ENCODE results near the gene EIF4B.
A peak's percentile ranks its signal among the peaks of the same experiment; 100 is the strongest.

GRCh38 chr12:53005986-53006809 is at the start of gene EIF4B:
- TF ChIP-seq MAX (IDR thresholded peaks at IDR 0.05), result peak; percentile 97
- peak; percentile 87 for TF ChIP-seq POLR2AphosphoS5 (IDR thresholded peaks at IDR 0.05; ENCODE audit: low read depth, low read length)
- TF ChIP-seq CEBPB (IDR thresholded peaks at IDR 0.05; ENCODE audit: low read depth), result no peak
- no peak for TF ChIP-seq TCF7L2 (IDR thresholded peaks at IDR 0.05; ENCODE audit: borderline replicate concordance, extremely low read depth, insufficient read depth, insufficient read length)
- TF ChIP-seq CTCF (IDR thresholded peaks at IDR 0.05 in 2 of 3, conservative IDR thresholded peaks at IDR 0.05 in 1 of 3; ENCODE audit: borderline replicate concordance in 1 of 3, insufficient read depth in 1 of 3, low read depth in 2 of 3, low read length in 2 of 3), result no peak
- peak; percentile 88 for TF ChIP-seq SP1 (IDR thresholded peaks at IDR 0.05; ENCODE audit: low read depth)
- no peak for TF ChIP-seq ZNF274 (IDR thresholded peaks at IDR 0.05; ENCODE audit: low read depth, low read length)
- no peak for TF ChIP-seq EZH2phosphoT487 (IDR thresholded peaks at IDR 0.05; ENCODE audit: borderline replicate concordance)

Data from HCT116 (cell line).